K562 (cell line): ENCODE data around the gene SLC15A1. TPM values are rescaled to one million over a fixed set of nuclear protein-coding genes. Genes with fewer than 3 reads are reported as not detected.

Experiments
- ATAC-seq: fragments of 200-7000 bp; cut with Tn5 transposase; 3 replicates; pipeline ENCODE4 v1.9.1; 2020; ENCODE audit warnings: moderate library complexity
- BruUV-seq: library from RNA; stranded (reverse); fragments of 400-500 nt; replicated peaks from 2 replicates; lab custom pipeline; 2021; lab: Mats Ljungman, UMichigan
- CTCF ChIA-PET: fragments of 300-600 bp; formaldehyde crosslinking; extraction: SDS; loops from one replicate; lab custom pipeline; 2021; ENCODE audit warnings: low intra/inter-chr PET ratio; lab: Yijun Ruan, JAX
- POLR2A ChIA-PET: fragments of 300-600, 350-650 bp; sonication (Branson Sonifier 250); formaldehyde crosslinking; extraction: SDS; loops from one replicate; lab custom pipeline; 2021; ENCODE audit warnings: antibody characterized with exemption, inconsistent platforms; lab: Yijun Ruan, JAX
- DNase-seq, 4 experiments: peaks; one replicate each; pipeline versions ENCODE4 v3.0.0 to v3.0.0-alpha.2; 2011 to 2018; ENCODE audit warnings: low spot score in 3 of 4, mixed read lengths in 3 of 4; ENCODE audit errors: extremely low read depth in 1 of 4
- FAIRE-seq: peaks from 2 replicates; lab custom pipeline; 2011; peaks lifted over from hg19 to GRCh38; lab: Jason Lieb, UNC
- H2AFZ ChIP-seq: 2 replicates; pipeline ENCODE4 v1.6.0; 2011; ENCODE audit warnings: low read depth, low read length, control low read depth, inconsistent platforms
- H3K27ac ChIP-seq: fragments of 200-600 bp; 3 replicates; pipeline ENCODE4 v1.8.0; 2011; ENCODE audit warnings: low read depth, mild to moderate bottlenecking, control low read depth, inconsistent platforms, low read length, moderate library complexity, mixed read lengths; ENCODE audit errors: extremely low read depth
- H3K27me3 ChIP-seq, 2 experiments: fragments of 300-600 bp in 1 of 2; 2 replicates in 1 of 2; 3 replicates in 1 of 2; pipeline versions ENCODE4 v1.6.0 to v1.8.0; 2011; ENCODE audit warnings: inconsistent platforms in 2 of 2, low read length in 2 of 2, mild to moderate bottlenecking in 1 of 2, mixed read lengths in 1 of 2, moderate library complexity in 1 of 2; ENCODE audit not compliant: control insufficient read depth in 2 of 2, insufficient read depth in 2 of 2
- H3K36me3 ChIP-seq: fragments of 300-600 bp; 3 replicates; pipeline ENCODE4 v1.8.0; 2011; ENCODE audit warnings: mild to moderate bottlenecking, low read length, inconsistent platforms; ENCODE audit not compliant: control insufficient read depth, insufficient read depth
- H3K4me1 ChIP-seq, 2 experiments: fragments of 200-600 bp in 1 of 2; replicated peaks in 1 of 2; 2 replicates in 1 of 2; 3 replicates in 1 of 2; pipeline versions ENCODE4 v1.5.1 to v1.8.0; 2011; ENCODE audit warnings: inconsistent platforms in 2 of 2, low read length in 2 of 2, mild to moderate bottlenecking in 1 of 2, mixed read lengths in 1 of 2, moderate library complexity in 1 of 2; ENCODE audit not compliant: control insufficient read depth in 2 of 2, insufficient read depth in 2 of 2
- H3K4me2 ChIP-seq: 2 replicates; pipeline ENCODE4 v1.6.1; 2011; ENCODE audit warnings: low read length, control low read depth, inconsistent platforms, mixed read lengths; ENCODE audit not compliant: insufficient read depth
- H3K4me3 ChIP-seq: fragments of 200-600 bp; sonication (generic), shearing (Covaris generic); 2 replicates; pipeline ENCODE4 v1.5.1; 2016; ENCODE audit warnings: control low read depth, inconsistent platforms
- H3K79me2 ChIP-seq: fragments of 200-600 bp; 3 replicates; pipeline ENCODE4 v1.8.0; 2011; ENCODE audit warnings: low read length, inconsistent platforms; ENCODE audit not compliant: control insufficient read depth, insufficient read depth
- H3K9ac ChIP-seq, 2 experiments: 2 replicates each; pipeline versions ENCODE4 v1.6.0 to v1.6.1; 2011; ENCODE audit warnings: low read depth in 2 of 2, low read length in 2 of 2, control low read depth in 1 of 2, inconsistent platforms in 1 of 2, mild to moderate bottlenecking in 1 of 2, mixed read lengths in 1 of 2; ENCODE audit not compliant: insufficient read depth in 1 of 2
- H3K9me1 ChIP-seq: one replicate; pipeline ENCODE4 v1.6.0; 2011; ENCODE audit warnings: inconsistent platforms, mild to moderate bottlenecking, low read length, moderate library complexity; ENCODE audit not compliant: control insufficient read depth, insufficient read depth
- H3K9me3 ChIP-seq: replicated peaks from 2 replicates; pipeline ENCODE4 v1.5.1; 2011; ENCODE audit warnings: low read depth, low read length, inconsistent platforms; ENCODE audit not compliant: control insufficient read depth, insufficient read depth
- H4K20me1 ChIP-seq: replicated peaks from 2 replicates; pipeline ENCODE4 v1.6.1; 2011; ENCODE audit warnings: low read length, inconsistent platforms, mixed read lengths; ENCODE audit not compliant: control insufficient read depth, insufficient read depth
- ARID4B ChIP-seq: sonication (generic); formaldehyde crosslinking; IDR thresholded peaks from 2 replicates; pipeline ENCODE4 v1.8.0; 2022; ENCODE audit warnings: mild to moderate bottlenecking, missing genetic modification reagents
- BCLAF1 ChIP-seq, 2 experiments: fragments of 450-650 bp in 1 of 2; IDR thresholded peaks; 2 replicates each; pipeline ENCODE4 v1.6.1; 2011 to 2017; ENCODE audit warnings: low read depth in 2 of 2, antibody characterized with exemption in 1 of 2, borderline replicate concordance in 1 of 2, low read length in 1 of 2, mild to moderate bottlenecking in 1 of 2, mixed read lengths in 1 of 2; ENCODE audit not compliant: control insufficient read depth in 1 of 2
- EP300 ChIP-seq: IDR thresholded peaks from 2 replicates; pipeline ENCODE4 v1.6.1; 2012; ENCODE audit warnings: low read length, improper control_type of control experiment
- GTF2F1 ChIP-seq: IDR thresholded peaks from 2 replicates; pipeline ENCODE4 v1.6.1; 2011; ENCODE audit warnings: low read depth, low read length, improper control_type of control experiment
- RFX1 ChIP-seq: fragments of 450-650 bp; IDR thresholded peaks from 2 replicates; pipeline ENCODE4 v1.6.1; 2016; ENCODE audit warnings: mild to moderate bottlenecking, moderate library complexity
- SP2 ChIP-seq: IDR thresholded peaks from 2 replicates; pipeline ENCODE4 v1.6.1; 2011; ENCODE audit warnings: mild to moderate bottlenecking, low read depth, low read length, moderate library complexity; ENCODE audit not compliant: poor library complexity, severe bottlenecking; ENCODE audit errors: extremely low read depth
- TEAD1 ChIP-seq, 2 experiments: fragments of 450-650 bp in 1 of 2; sonication (generic) in 1 of 2; formaldehyde crosslinking; IDR thresholded peaks; 2 replicates each; pipeline versions ENCODE4 v1.4.0 to v1.8.0; 2020 to 2022; ENCODE audit warnings: mild to moderate bottlenecking in 2 of 2, missing genetic modification reagents in 1 of 2
- XRCC4 ChIP-seq: IDR thresholded peaks from one replicate; pipeline ENCODE4 v1.6.1; 2011; ENCODE audit not compliant: insufficient read depth, insufficient read length; ENCODE audit errors: extremely low read depth
- ZBTB17 ChIP-seq: fragments of 450-650 bp; formaldehyde crosslinking; IDR thresholded peaks from 2 replicates; pipeline ENCODE4 v1.4.0; 2020; ENCODE audit warnings: mild to moderate bottlenecking
- ZHX1 ChIP-seq: fragments of 150-350 bp; conservative IDR thresholded peaks from 2 replicates; pipeline ENCODE4 v1.6.1; 2014; ENCODE audit warnings: low read length
- ZNF707 ChIP-seq: fragments of 250-450 bp; sonication (Bioruptor Pico); conservative IDR thresholded peaks from 2 replicates; pipeline ENCODE4 v1.8.0; 2022; ENCODE audit warnings: inconsistent platforms, mild to moderate bottlenecking, moderate library complexity
- WGBS: fragments of 100-300 bp; shearing (Covaris generic); methylation state at CpG from one replicate; pipeline ENCODE4 v1.1.6; 2016; ENCODE audit warnings: low coverage, mixed read lengths; ENCODE audit not compliant: insufficient coverage; ENCODE audit errors: missing lambda C conversion rate; 5-methylcytosine and 5-hydroxymethylcytosine counted together
- in situ Hi-C: fragments of 300-500 bp; cut with MboI; formaldehyde crosslinking; loops from 4 replicates; pipeline ENCODE4 v1.15.0; 2018; ENCODE audit warnings: inconsistent platforms, mixed read lengths
- intact Hi-C: fragments of 100-400 bp; cut with micrococcal nuclease; formaldehyde crosslinking; loops from 2 replicates; pipeline ENCODE4 v1.14.2; 2022
- polyA plus RNA-seq, 8 experiments: library from polyadenylated mRNA; depleted of rRNA in 4 of 8; stranded (reverse) in 5 of 8; unstranded in 3 of 8; fragments of >200 nt; fragmentation: Nextera tagmentation in 2 of 8; fragmentation: Illumina TruSeq in 1 of 8; extraction: Ambion mirVana in 2 of 8; extraction: Trizol in 1 of 8; gene quantifications; 2 replicates each; pipeline versions ENCODE4 v1.2.1 to v1.2.3, GENCODE V29; 2011 to 2014; ENCODE audit warnings: inconsistent platforms in 1 of 8, missing spikeins in 1 of 8
- total RNA-seq, 7 experiments: library from RNA; depleted of rRNA in 6 of 7; stranded (reverse); fragments of >200 nt in 6 of 7; fragmentation: Illumina TruSeq in 2 of 7; extraction: Trizol in 2 of 7; gene quantifications; 2 replicates each; pipeline versions ENCODE4 v1.2.1 to v1.2.3, GENCODE V29; 2011 to 2021; ENCODE audit warnings: low replicate concordance in 1 of 7

The SLC15A1 gene
- total and polyA plus RNA-seq, 9 of the 15 experiments (the other 6 are each of a cell fraction or from before 2014, with no cell fraction given), result not detected

DNA sequence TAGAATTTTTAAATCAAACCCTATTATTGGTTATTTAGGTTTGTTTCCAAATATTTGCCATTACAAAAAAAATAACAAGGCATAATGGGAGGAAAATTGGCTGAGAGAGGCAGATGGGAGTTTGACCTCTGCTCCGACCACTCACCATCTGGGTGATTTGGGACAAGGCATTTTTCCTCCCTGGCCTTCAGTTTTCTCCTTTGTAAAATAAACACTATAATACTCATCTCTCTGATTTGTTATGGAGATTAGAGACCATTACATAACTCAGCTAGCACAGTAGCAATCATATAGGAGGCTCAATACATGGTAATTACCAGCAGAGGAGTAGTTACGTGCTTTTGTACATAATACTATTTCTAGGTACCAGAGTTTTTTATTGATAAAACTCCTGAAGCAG is 105.4 kb downstream of the SLC15A1 start:
- Histone ChIP-seq H3K36me3 (no peaks in the 10 kb centered on the region), H3K27me3 (peaks cover 6 to 20% of the 10 kb centered on the region in 2 experiments; a peak in 3 of 5 replicates), H3K4me1 (no peaks in the 10 kb centered on the region), H3K4me2 (no peak overlapping the region), H3K27ac (no peak overlapping the region), H2AFZ (no peak overlapping the region), H3K4me3 (no peak overlapping the region), H4K20me1 (no peaks in the 10 kb centered on the region; the same call in 1 of the 2 replicates), H3K79me2 (no peaks in the 10 kb centered on the region), H3K9me3 (no peaks in the 10 kb centered on the region), H3K9me1 (no peaks in the 10 kb centered on the region), H3K9ac (no peak overlapping the region)
- TF ChIP-seq SP2 (no peak), ARID4B (CRISPR knock-in tag) (no peak), ZBTB17 (no peak), ZNF707 (CRISPR knock-in tag) (no peak), BCLAF1 (IDR thresholded peaks at IDR 0.05; ENCODE audit: borderline replicate concordance in 1 of 2, control insufficient read depth in 1 of 2, low read depth in 2 of 2, low read length in 1 of 2) (no peak), XRCC4 (no peak), GTF2F1 (no peak), TEAD1 (CRISPR knock-in tag; IDR thresholded peaks at IDR 0.05) (no peak), EP300 (no peak), ZHX1 (no peak), RFX1 (no peak)
- ChIA-PET CTCF (no interaction called here), POLR2A (no interaction called here)
- DNase-seq, result no peak
- no peak for FAIRE-seq
- in situ Hi-C loops (no loop called here), intact Hi-C loops (no loop called here)
- no peak for ATAC-seq
- WGBS, result 0% methylated on average over 2 of the region's 2 CpGs
- BruUV-seq, result no TSS peak
